EL (cell line): ENCODE data around the gene TOB1.
"Not testable (repeated sequence)": the region's sequence is repeated elsewhere in the genome, so short reads cannot be mapped to it uniquely, and the experiment has no call there.

Experiments used
- DNase-seq: peaks from one replicate; pipeline ENCODE4 v3.0.0-alpha.2; 2016

Gene TOB1

GRCh38 chr17:50894513-50894912, 28.4 kb upstream of the TOB1 start:
- not testable (repeated sequence) for DNase-seq

DNA sequence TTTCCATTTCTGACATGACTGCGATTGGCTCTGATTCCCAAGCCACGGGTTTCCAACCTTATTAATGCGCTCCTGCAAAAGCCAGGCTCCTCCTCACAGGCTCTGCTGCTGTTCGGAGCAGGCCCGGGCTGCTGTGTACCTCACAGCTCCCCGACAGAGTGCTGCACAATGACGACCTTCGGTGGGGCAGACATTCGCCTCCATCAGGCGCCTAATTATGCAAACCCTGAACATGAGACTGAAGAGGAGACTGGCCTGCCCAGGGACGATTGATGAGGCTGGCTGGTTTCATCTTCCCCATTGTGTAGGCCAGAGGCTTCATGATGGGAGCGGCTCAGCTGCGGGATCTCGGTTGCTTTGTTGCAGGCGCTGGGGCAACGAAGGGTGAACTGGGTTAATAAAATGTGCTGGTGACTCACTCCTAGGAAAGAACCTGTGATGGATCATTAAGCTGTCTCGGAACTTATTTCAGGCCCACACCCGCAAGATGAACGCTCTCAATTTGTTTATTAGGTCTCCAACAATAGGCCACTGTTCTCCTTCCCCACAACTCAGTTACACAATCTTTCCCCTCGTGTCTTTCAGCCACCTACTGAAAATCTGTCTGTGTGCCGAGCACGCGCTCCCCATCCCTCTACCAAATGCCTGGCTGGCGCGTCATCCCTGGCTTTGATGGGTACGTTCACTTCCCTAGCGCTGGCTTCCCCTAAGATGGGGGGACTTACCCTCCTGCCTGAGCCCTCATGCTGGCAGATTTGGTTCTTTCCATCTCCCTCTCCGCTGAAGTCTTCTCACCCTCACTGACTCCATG, 27.2 kb upstream of the TOB1 start:
- DNase-seq: no peak

DNA sequence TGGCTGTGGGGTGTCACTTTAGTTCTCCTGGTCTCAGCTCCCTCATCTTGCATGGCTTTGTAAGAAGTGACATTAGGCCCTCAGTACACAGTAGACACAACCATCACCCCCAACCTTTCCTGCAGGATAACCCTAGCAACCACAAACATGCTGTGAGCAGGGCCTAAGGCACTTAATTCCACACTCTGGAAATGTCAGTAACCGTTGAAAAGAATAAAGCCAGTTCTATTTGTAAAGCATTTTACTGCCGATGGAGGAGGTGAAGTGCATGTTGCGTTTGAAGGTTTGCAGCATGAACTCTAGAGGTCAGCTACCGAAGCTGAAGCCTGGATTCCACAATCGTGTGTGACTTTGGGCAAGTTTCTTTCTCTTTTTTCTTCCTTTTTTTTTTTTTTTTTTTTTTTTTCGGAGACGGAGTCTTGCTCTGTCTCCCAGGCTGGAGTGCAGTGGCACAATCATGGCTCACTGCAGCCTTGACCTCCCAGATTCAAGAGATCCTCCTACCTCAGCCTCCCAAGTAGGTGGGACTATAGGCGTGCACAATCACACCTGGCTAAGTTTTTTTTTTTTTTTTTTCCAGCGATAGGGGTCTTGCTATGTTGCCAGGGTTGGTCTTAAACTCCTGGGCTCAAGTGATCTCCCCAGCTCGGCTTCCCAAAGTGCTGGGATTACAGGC, 26.1 kb upstream of the TOB1 start:
- DNase-seq: no peak

GRCh38 chr17:50891577-50891989, 25.4 kb upstream of the TOB1 start:
- DNase-seq: no peak

DNA sequence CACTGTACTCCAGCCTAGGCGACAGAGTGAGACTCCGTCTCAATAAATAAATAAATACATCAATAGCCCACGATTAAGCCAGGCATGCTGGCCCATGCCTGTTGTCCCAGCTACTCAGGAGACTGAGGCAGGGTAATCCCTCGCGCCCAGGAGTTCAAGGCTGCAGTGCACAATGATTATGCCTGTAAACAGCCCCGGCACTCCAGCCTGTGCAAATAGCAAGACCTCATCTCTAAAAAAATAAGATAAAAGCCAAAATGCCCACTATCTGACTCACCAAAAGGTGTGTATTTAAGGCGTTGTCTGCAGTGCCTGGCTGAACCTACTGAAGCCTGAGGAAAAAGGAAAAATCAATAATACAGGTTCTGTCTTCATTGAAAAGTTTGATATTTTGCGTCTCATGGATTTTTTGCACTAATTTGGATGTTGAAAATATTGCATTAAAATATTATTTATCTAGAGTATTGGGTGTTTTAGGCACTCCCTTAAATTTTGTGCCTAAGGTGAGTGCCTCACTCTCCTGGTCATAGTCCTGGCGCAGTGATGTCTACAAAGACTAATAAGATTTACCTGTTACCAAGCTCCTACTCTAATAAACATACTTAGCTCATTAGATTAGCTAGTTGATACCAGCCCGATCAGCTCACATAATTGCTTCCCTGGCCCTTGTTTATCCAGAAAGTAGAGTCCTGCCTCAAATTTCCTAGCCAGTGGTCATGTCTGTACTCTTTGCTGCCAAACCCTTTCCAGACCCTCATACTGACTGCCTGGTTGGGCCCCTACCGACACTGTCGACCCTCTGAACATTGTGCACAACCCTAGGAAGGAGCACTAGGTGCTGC, 24.7 kb upstream of the TOB1 start:
- no peak for DNase-seq

- no peak for DNase-seq
Observed at GRCh38 chr17:50889528-50890118, 23.5 kb upstream of the TOB1 start.

DNA sequence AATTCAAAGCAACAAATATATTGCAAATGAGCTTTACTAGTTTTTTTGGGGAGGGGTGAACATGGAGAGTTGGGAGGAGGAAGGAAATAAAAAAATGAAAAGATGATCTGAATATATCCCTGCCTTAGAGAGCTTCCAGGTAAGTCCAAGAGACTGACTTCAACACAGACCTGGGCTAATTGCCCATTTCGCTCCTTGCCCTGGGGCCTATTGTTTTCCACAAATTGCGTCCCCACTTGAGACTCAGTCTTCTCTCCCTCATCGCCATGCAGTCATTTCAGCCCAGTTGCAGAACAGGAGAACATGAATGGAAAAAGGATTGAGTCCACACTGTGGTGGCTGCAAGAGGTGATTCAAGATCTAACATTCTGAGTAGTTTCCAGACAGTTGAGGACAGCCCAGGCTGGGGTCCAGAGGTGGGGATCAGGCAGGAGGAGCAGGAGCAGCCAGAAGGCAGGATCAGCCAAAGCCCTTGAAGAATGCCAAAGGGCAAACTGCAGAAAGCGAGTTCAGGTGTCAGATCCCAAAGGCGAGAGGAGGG, 21.6 kb upstream of the TOB1 start:
- no peak for DNase-seq

DNA sequence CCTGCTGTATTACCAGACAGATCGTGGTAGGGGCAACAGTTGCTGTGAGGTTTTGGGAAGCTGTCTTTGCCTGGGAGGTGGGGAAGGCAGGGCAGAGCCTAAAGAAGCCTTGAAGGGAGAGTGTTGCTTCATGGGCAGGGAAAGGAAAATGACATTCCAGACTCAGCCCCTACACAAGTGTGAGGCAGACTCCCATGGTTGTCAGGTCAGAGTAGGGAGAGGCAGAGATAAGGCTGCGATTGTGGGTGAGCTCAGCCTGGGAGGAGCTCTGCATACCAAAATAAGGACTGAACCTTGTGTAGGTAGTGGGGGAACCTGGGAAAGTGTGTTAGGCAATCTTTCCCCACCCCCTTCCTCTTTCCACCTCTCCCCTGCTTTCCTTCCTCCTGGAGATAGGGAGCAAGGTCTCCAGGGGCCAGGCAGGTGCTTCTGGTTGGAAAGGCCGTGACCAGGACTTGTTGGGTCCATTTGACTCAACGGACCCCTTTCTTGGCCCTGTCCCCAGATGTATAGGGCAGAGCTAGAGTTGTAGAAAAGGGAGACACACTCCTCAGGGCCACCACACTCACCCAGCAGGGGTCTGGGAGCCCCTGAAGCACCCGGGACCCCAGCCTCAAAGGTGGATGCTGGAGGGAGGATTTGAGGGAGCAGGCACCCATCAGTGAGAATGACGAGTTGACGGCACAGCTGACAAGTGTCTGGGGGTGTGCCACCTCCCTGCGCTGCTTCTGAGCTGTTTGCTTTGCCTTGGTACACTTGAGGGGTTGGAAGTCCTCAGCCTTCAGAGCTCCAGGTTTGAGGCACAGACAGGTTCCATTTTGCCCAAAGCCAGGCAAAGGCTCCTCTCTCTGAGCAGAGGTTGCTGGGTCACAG, 18.5 kb upstream of the TOB1 start:
- no peak for DNase-seq

- no peak for DNase-seq
Observed at GRCh38 chr17:50883850-50884438, 17.8 kb upstream of the TOB1 start.

DNA sequence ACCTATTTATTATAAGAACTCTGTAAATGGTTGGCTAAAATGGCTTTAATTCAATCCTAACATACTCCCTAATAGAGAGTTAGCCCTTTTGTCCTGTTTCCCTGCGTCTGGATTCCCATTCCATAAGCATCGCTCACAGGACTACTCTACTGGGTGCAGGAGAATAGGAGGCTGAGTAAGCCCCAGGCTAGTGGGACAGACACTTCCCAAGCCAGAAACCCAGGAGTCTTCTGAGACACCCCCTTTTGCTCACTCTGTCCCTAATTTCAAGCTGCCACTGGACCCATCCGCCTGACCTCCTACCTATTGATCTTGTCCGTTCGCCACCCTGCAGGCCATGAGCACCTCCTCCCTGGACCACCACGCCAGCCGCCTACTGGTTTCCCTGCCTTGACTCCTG, 16.7 kb upstream of the TOB1 start:
- DNase-seq: peak; percentile 74

DNA sequence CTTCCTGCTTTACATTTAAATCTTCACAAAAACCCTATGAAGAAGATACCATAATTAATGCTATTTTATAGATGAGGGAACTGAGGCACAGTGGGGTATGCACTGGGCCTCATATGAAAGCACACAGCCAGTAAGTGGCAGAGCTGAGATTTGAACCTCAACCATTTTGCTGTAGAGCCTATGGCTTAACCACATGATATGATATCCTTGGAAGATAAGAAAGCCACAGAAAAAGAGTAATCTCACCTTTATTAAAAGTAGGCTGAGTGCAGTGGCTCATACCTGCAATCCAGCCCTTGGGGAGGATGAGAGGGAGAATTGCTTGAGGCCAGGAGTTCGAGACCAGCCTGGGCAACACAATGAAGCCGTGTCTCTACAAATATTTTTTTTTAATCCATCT, 15.0 kb upstream of the TOB1 start:
- no peak for DNase-seq

DNA sequence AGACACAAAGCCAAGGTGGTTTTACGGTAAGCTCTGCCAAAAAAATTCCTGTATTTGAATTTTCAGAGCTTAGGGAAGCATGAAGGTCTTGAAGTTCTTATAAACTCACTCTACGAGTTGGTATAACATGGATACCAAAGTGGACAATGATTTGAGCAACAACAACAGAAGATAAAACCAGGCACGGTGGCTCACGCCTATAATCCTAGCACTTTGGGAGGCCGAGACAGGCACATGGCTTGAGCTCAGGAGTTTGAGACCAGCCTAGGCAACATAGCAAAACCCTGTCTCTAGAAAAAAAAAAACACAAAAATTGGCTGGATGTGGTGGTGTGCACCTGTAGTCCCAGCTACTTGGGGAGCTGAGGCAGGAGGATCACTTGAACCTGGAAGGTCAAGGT, 12.9 kb upstream of the TOB1 start:
- DNase-seq: no peak

DNA sequence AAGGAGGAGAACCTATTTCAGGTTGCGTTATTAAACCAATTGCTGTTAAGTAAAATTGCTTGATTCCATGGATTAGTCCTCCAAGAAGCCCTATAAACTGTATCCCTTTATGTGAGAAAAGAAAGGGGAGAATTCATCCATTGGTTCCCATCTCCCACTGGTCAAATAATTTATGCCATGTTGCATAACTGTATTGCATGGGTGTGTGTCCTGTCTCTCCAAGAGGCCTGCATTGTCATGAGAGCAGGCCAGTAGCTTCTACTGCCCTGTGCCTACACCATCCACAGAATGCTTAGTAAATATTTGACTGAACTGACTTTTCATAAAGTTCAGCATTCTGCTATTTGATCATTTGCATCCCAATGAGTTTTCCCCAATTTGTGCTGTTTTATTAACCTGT, 11.7 kb upstream of the TOB1 start:
- DNase-seq: no peak

- DNase-seq: not testable (repeated sequence)
Observed at GRCh38 chr17:50877042-50877441, 10.9 kb upstream of the TOB1 start.

DNA sequence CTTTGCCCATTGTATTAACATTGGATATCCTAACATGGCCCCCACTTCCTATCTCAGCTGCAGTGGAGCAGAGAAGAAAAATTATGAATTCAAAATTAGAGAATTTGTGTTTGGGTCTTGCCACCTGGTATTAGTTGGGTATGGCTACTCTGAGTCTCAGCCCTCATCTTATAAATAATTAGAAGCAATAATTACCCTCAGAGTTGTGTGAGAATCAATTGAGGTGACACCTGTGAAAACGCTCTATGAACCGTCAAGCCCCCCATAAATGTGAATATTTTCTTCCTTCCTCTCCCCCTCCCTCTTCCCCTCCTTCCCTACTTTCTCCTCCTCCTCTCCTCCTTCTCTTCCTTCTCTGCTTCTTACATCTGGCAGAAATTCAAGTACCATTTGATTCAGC, 8.9 kb upstream of the TOB1 start:
- DNase-seq: no peak

- DNase-seq: peak; percentile 31
Observed at GRCh38 chr17:50872710-50873424, 6.7 kb upstream of the TOB1 start.

DNA sequence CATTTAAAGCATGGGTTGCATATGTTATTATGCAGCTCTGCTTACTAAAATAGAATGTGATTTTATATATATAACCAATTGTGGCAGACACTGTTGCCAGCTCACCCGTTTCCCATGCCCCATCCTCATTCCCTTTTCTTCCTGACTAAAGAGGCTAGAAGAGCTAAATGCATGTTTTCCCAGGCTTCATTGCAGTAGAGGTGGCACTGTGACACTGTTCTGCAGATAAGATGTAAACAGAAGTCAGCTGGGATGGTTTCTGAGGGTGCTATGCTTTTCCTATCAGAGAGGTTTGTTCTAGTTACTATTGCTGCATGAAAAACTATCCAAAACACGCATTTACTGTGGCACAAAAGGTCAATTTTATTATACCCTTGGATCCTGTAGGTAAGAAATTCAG, 5.7 kb upstream of the TOB1 start:
- no peak for DNase-seq

GRCh38 chr17:50871364-50871763, 5.2 kb upstream of the TOB1 start:
- DNase-seq: no peak

GRCh38 chr17:50868602-50869001, 2.4 kb upstream of the TOB1 start:
- DNase-seq: no peak

DNA sequence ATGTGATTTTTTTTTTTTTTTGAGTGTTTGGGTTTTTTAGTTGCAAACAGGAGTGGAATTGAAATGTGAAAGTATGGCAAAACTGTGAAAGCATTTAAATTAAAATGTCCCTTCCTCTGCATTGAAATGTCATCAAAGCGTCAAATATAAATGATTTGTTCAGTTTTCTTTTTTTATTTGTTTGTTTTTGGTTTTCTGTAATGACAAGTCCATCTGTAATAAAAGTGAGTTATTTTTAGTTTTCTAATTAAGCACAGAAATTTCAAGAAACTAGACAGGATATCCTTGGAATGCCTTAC, 1.9 kb upstream of the TOB1 start:
- no peak for DNase-seq
